KMS-11 (cell line): Measurements from ENCODE around the gene ELAVL1.

Source experiments
- H2AFZ ChIP-seq: fragments of 200-600 bp; sonication (generic); 2 replicates; pipeline ENCODE4 v1.6.1; 2016; ENCODE audit warnings: antibody characterized with exemption, mixed run types, low read depth
- H3K27ac ChIP-seq: fragments of 200-600 bp; sonication (generic); 2 replicates; pipeline ENCODE4 v1.6.1; 2016; ENCODE audit warnings: mild to moderate bottlenecking, mixed run types
- H3K27me3 ChIP-seq: fragments of 200-600 bp; sonication (generic); 2 replicates; pipeline ENCODE4 v1.6.1; 2017; ENCODE audit warnings: mild to moderate bottlenecking, low read depth, mixed run types, moderate library complexity; ENCODE audit not compliant: insufficient read depth
- H3K36me3 ChIP-seq: fragments of 200-600 bp; sonication (generic); 2 replicates; pipeline ENCODE4 v1.6.1; 2017; ENCODE audit warnings: mild to moderate bottlenecking, mixed run types; ENCODE audit not compliant: insufficient read depth
- H3K4me1 ChIP-seq: fragments of 200-600 bp; sonication (generic); 2 replicates; pipeline ENCODE4 v1.6.1; 2016; ENCODE audit warnings: mild to moderate bottlenecking, low read depth, mixed run types; ENCODE audit not compliant: poor library complexity, severe bottlenecking
- H3K4me2 ChIP-seq: fragments of 200-600 bp; sonication (generic); 2 replicates; pipeline ENCODE4 v1.7.0; 2016; ENCODE audit warnings: mild to moderate bottlenecking, mixed run types
- H3K4me3 ChIP-seq: fragments of 200-600 bp; sonication (generic); IDR thresholded peaks from 2 replicates; pipeline ENCODE4 v1.6.1; 2017; ENCODE audit warnings: low read depth, low read length, mixed read lengths; ENCODE audit not compliant: insufficient read depth
- H3K79me2 ChIP-seq: fragments of 200-600 bp; sonication (generic); 2 replicates; pipeline ENCODE4 v1.6.1; 2016; ENCODE audit warnings: low read depth, mixed run types; ENCODE audit not compliant: insufficient read depth
- H3K9ac ChIP-seq: fragments of 200-600 bp; sonication (generic); 2 replicates; pipeline ENCODE4 v1.6.1; 2016; ENCODE audit warnings: mild to moderate bottlenecking, mixed run types
- H4K20me1 ChIP-seq: fragments of 200-600 bp; sonication (generic); 2 replicates; pipeline ENCODE4 v1.6.1; 2016; ENCODE audit warnings: mild to moderate bottlenecking, mixed run types; ENCODE audit not compliant: insufficient read depth
- CTCF ChIP-seq: fragments of 200-600 bp; sonication (generic); conservative IDR thresholded peaks from 2 replicates; pipeline ENCODE4 v1.6.1; 2017; ENCODE audit warnings: low read depth, mild to moderate bottlenecking, antibody characterized with exemption, low read length, moderate library complexity, mixed read lengths

Gene ELAVL1

DNA sequence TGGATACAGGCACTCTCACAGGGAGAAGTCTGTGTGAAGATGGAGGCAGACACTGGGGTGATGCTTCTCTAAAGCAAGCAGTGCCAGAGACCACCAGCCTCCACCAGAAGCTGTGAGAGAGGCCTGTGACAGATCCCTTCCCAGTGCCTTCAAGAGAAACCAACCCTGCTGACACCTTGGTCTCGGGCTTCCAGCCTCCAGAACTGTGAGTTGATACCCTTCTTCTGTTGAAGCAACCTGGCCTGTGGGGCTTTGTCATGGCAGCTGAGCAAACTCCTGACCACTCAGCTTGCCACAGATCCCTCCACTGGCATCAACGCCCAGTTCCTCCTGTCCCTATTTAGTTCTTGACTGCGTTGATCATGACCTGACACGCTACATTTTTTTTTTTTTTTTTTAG is 29.0 kb downstream of the ELAVL1 start:
- no peak for TF ChIP-seq CTCF
- Histone ChIP-seq H3K27me3 (no peaks in the 10 kb centered on the region), H2AFZ (no peak overlapping the region), H3K4me3 (no peak overlapping the region), H3K4me1 (no peaks in the 10 kb centered on the region), H4K20me1 (no peaks in the 10 kb centered on the region), H3K4me2 (no peak overlapping the region), H3K9ac (no peak overlapping the region), H3K36me3 (no peaks in the 10 kb centered on the region; the same call in 1 of the 2 replicates), H3K27ac (no peak overlapping the region), H3K79me2 (no peaks in the 10 kb centered on the region)

- Histone ChIP-seq H4K20me1 (no peaks in the 10 kb centered on the region), H3K4me3 (no peak overlapping the region), H3K4me1 (no peaks in the 10 kb centered on the region), H3K9ac (no peak overlapping the region), H3K27ac (no peak overlapping the region), H3K27me3 (no peaks in the 10 kb centered on the region), H3K79me2 (no peaks in the 10 kb centered on the region), H2AFZ (no peak overlapping the region), H3K4me2 (no peak overlapping the region), H3K36me3 (no peaks in the 10 kb centered on the region; the same call in 1 of the 2 replicates)
- no peak for TF ChIP-seq CTCF
These were observed 30.4 kb downstream of the ELAVL1 start for GRCh38 chr19:7975037-7975436.

GRCh38 chr19:7973883-7974282 is 31.6 kb downstream of the ELAVL1 start:
- no peak overlapping the region for H2AFZ ChIP-seq
- H3K4me3 ChIP-seq: no peak overlapping the region
- H3K79me2 ChIP-seq: no peaks in the 10 kb centered on the region
- no peak for TF ChIP-seq CTCF
- no peaks in the 10 kb centered on the region for H3K27me3 ChIP-seq
- no peaks in the 10 kb centered on the region for H4K20me1 ChIP-seq
- H3K4me2 ChIP-seq: no peak overlapping the region
- H3K36me3 ChIP-seq: no peaks in the 10 kb centered on the region; the same call in 1 of the 2 replicates
- H3K4me1 ChIP-seq: no peaks in the 10 kb centered on the region
- no peak overlapping the region for H3K27ac ChIP-seq
- no peak overlapping the region for H3K9ac ChIP-seq

DNA sequence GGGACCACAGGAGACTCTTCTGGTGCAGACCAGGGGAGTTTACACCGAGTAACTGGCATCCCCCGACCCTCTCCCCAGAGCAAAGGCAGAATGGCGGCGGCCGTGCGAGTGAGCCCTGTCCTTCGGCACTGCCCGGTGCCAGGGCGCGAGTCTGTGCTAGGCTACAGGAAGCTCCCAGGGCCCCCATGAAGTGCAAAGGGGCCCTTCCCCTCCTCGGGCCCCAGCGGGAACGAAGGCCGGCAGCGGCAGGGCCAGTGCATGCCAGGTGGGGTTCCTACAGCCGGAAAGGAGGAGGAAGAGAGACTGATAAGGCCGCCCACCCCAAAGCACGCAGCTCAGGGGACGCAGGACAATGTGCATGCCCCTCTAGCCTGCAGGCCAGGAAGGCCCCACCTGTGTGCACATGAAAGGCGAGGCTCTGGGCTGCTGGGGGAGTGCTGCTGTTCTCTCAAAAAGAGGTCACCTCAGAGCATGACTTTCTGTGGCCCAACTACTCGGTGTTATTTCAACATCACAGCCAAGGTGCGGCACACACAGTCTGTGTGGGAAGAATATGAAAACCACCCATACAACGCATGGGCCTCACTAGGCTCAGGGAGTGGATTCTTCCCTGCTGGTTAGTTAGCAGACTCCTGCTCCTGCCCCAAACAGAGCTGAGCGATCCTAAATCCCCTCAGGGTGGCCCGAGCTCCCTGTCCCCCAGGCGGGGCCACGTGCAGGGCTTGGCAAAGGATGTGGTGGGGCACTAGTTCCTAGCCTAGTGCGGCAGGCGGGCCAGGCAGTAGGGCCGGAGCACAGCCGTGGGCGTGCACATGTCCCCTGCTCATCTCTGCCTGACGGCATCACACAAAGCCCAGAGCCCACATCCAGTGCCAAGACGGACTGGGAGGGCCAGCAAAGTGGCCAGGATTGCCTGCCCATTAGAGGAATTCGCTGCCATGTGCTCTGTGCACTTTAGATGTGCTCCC is 33.6 kb downstream of the ELAVL1 start:
- Histone ChIP-seq H3K27ac (no peak overlapping the region), H3K4me3 (no peak overlapping the region), H2AFZ (no peak overlapping the region), H3K4me2 (no peak overlapping the region), H3K9ac (no peak overlapping the region), H3K27me3 (no peaks in the 10 kb centered on the region), H3K36me3 (no peaks in the 10 kb centered on the region), H4K20me1 (no peaks in the 10 kb centered on the region), H3K4me1 (no peaks in the 10 kb centered on the region), H3K79me2 (no peaks in the 10 kb centered on the region)
- no peak for TF ChIP-seq CTCF
